HCEC 1CT (cell line): ENCODE data around the gene MYCBPAP.
A peak's percentile ranks its signal among the peaks of the same experiment; 100 is the strongest.

ENCODE experiments used
- DNase-seq: peaks from one replicate; pipeline ENCODE4 v3.0.0-alpha.2; 2017

The MYCBPAP gene

DNA sequence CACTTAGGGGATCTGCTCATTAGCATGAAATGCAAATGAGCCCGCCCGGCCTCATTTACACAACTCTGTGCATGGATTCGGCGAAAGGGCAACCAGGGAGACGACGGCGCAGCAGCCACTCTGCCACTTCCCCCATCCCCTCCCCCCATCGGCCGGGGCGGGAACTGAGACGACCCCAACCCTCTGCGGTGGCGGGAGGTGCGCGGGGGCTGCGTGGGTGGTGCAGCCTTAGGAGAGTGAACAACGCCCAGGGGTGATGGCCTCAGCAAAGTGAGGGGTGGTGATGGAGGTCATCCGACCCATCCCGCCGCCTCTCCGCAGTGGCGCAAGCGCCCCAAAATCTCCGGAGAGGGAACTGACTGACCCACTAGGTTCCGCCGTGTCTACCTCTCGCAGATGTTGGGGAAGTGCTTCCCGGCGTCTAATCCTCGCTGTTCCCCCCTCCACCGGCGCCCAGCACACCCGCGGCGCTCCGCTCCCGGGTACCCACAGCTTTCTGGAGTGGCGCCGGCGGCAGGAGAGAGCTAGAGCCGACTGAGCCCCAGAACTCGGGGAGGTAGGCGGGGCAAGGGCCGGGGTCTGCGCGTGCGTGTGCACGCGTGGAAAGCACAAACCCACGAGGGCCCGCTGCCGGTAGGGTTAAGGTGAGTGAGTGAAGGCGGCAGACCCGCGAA, 50.8 kb downstream of the MYCBPAP start:
- no peak for DNase-seq

DNA sequence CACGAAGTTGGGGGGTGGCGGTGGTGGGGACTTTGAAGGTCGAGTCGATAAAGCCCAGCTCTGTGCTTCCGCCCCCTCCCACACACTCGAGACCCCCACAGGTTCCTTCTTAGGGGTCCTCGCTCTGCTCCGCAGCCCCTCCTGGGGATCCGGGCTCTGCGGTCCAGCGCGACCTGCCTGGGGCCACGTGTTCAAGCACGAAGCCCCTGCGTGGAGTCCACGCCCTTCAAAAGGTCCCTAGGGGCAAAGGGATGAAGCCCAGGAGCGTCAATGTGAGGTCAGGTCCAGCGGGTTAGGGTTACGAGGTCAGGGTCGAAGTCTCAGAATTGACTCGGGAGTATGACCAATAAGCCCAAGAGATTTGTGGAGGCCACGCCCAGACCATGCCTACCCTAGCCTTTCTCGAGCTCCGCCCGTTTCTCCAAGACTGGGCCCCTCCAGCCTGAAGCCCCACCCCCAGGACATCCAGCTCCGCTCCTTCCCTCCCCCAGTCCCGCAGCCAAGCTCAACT, 51.5 kb downstream of the MYCBPAP start:
- peak; percentile 55 for DNase-seq

DNA sequence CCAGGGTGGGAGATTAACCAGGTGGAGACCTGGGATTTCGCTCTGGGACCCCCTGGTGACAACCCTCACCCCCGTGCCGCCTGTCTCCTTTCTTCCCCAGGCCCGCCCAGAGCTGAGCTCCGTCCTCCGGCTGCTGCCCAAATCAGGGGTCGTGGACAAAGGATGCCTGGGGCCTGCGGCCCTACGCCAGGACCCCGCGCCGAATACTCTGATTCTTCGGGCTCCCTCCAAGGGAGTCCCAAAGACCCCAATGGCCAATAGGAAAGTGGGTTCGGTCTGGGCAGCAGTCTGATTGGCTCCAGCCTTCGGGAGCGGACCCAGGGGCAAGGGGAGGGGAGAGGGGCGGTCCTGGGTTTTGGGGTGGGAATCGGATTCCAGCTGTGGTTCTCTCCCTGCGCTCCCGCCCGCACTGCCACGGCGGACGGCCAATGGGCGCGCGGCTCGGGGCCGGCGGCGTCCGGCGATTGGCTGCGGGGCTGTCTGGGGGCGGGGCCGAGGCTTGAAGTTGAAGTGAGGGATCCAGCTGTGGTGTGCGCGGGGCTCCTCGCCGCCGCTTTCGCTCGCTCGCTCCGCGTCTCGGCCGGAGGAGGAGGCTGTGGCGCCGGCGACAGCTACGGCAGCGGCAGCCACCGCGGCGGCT, 52.1 kb downstream of the MYCBPAP start, which contains the start of gene CACNA1G:
CACNA1G (plus strand) TSS at position 531 of the 640 bp plus-strand sequence. CDS start 745 bp downstream, outside the sequence.
- peak; percentile 92 for DNase-seq

DNA sequence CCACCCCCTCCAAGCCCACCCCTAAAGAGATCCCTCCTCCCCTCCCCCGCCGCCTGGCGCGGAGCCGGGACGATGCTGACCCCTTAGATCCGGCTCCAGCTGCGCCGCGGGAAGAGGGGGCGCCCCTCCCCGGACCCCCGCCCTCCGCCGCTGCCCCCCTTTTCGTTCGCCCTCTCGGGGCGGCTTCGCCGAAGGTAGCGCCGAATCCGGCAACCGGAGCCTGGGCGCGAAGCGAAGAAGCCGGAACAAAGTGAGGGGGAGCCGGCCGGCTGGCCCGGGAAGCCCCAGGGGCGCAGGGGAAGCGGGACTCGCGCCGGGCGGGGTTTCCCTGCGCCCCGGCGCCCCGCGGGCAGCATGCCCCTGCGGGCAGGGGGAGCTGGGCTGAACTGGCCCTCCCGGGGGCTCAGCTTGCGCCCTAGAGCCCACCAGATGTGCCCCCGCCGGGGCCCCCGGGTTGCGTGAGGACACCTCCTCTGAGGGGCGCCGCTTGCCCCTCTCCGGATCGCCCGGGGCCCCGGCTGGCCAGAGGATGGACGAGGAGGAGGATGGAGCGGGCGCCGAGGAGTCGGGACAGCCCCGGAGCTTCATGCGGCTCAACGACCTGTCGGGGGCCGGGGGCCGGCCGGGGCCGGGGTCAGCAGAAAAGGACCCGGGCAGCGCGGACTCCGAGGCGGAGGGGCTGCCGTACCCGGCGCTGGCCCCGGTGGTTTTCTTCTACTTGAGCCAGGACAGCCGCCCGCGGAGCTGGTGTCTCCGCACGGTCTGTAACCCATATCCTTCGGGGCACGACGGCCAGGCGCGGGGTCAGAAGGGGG, 52.9 kb downstream of the MYCBPAP start:
- no peak for DNase-seq

DNA sequence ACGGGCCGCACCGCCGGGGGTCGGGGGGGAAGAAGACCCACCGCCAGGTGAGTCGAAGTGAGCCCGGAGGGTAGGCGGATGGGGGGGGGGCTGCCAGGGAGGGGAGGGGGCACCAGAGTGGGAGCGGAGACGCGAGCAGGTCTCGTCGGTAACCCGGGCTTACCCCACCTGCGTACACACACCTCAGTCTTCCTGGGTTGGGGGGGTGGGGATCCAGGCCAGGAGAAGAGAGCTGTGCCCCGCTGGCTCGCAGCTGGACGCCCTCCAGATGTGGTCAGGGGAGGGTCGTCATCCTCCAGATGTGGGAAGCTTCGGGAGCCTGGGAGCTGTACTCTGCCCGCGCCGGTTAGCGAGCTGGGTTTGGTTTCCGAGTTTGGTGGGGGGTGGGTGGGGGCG, 53.5 kb downstream of the MYCBPAP start:
- DNase-seq, result no peak

DNA sequence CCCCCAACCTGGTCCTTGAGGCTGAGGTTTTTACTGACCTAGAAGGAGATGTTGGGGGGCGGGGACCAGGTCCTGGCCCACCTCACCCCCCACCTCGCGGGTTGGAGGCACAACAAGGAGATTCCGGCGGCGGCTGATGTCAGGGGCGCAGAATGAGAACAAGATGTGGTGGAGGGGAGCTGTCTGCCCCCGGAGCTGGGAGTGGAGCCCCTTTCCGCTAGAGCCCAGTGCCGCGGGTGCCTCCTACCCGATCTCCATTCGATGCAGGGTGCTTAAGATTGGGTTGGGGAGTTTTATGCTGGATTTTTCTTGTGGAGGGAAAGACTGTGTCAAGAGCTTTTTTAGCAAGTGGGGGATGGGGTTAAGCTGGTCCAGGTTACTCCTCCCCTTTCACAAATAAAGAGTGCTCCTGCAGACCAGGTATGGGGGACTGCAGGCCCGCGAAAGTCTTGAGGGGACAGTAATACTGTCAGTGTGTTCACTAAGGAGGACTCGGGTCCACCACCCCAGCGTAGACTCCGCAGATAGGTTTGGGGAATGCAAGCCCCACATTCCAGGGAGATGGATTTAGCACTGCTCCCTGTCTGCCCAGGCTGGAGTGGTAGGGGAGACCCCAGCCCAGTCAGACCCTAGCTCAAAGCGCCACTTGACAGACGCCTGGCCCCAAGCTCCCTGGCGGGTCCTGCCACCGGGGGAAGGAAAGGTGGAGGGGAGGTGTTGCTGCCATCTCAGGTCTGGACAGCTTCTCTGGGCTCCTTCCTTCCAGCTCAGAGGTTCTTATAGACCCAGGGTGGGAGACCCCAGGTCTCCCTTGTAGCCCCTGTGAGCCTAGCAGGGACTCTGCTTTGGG, 54.2 kb downstream of the MYCBPAP start:
- DNase-seq, result no peak

DNA sequence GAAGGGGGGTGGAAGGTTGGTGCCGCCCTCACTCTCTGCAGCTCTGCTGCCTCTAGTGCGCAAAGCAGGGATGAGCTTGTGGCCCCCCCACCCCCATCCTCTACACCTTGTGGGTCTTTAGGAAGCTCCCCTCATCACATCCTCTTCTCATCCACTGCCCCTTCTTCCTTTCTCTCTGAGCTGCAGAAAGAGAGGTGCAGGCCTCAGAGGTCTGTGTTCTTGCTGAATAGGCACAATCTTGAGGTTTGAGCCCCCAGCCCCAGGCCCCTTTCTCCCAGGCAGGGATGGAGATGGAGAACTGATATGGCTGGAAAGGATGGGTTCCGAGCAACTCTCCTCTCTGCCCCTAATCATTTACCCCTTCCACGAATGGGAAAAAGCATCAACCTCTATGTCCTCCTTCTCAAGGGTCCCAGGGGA, 54.9 kb downstream of the MYCBPAP start:
- DNase-seq, result no peak

DNA sequence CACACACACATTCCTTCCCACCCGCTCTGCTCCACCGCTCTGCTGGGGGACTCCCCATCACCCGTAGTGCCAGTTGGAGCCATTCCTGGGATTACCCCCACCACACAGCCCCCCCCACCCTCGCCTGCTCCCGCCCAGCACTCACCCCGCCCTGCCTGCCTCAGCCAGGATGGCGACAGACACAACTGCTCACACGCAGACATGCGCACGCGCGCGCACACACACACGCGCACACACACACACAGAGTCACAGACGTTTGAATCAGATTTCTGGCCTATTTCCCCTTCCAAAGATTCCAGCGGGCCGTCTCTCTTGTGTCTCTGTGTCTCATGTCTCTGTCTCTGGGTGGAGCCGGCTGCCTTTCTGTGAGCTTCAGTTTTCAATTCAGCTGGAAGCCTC, 56.7 kb downstream of the MYCBPAP start:
- peak; percentile 56 for DNase-seq

DNA sequence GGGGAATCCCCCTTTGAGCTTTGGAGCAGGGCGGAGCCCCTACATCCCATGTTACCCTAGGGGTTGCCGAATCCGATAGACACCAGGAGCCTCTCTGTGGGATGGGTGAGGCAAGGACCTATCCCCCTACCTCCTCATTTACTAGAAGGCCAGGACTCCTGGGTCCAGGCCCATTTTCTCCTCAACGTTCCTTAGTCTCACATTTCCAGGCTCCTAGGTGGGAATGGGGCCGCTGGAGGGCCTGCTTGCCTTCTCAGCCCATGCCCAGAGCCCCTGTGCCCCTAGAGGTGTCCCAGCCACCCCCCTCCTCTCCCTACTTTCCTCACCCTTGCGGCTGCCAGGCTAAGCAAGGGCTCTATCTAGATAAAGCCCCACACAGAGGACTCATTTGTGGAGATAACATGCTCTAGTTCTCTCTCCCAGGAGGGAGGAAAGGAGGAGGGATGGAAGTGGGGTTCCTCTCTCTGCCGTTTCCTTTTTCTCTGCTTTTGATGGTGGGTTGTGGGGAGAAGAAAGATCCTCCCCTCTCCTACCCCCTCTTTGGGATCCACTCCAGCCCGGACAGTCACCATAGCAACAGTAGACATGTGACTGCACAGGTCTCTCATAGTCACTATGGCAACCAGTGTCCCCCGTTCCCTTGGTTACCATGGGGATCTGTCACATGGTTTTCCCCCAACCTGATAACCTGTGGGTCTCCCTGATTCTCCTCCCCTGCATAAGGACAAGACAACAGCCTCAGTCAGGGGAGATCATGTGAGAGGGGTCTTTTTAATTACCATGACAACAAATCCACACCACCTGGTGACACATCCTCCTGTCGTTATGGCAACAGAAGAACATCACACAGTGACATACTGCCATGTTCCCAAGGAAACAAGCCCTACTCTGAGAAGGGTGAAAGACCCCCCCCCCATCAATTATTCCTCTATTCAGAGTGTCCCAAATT, 57.4 kb downstream of the MYCBPAP start:
- no peak for DNase-seq

DNA sequence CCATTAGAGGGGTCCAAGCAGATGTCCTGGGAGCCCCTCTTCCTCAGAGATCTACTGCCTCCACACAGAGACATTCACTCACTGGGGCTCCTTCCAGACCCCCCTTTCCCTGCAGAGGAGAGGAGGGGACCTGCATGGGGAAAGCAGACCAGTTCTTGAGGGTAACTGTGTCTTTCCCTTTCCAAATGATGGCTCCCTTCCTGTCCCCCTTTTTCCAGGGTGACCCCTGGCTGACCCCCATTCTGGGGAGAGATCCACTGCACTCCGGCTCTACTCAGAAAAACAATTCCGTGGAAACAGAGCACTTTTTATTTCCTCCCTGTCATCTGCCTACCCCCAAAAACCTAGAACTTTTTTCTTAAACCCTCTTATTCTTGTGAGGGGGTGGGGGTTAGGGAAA, 58.6 kb downstream of the MYCBPAP start:
- DNase-seq, result no peak

DNA sequence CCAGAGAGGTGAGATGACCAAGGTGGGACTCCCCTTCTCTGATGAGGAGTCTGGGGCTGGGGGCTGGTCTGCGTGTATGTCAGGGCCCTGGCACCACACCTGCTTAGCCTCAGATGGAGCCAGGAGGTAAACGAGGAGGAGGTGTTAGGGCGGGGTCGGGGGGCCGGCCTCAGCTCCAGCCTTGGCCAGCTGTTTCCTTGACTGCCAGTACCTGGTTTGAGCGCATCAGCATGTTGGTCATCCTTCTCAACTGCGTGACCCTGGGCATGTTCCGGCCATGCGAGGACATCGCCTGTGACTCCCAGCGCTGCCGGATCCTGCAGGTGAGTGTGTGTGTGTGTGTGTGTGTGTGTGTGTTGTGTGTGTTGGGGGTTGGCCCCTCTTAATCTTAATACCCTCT, 60.4 kb downstream of the MYCBPAP start:
- DNase-seq, result no peak

DNA sequence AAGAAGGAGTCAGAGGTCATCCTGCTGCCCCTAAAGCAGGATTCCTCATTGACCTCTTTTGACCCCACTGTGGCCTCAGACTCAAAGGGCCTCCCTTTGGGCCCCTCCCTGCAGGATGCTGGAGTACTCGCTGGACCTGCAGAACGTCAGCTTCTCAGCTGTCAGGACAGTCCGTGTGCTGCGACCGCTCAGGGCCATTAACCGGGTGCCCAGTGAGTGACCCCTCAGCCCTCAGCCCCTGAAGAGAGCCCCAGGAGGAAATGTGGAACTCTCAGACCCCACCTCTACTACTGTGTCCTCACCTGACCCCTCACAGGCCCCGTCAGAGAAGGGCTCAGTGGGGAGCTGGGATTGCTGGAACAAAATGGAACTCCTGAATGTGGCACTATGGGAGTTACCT, 61.4 kb downstream of the MYCBPAP start:
- DNase-seq, result no peak

DNA sequence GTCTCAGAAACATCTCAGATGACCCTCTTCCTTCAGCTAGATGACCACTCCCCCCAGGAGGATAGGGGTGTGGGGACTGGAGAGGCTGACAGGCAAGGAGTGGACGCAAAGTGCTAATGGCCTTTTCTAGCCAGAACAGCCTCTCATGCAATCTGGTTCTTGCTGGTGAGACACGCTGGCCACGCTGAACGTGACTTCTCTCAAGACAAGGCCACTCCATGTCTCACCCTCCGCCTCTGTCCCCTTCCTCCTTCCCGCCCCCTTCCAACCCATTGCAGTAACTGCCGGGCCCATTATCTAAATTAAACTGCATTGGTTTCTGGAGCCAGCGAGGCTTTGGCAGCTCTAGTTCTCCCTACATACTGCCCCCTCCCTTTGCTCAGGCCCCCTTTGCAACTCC, 61.8 kb downstream of the MYCBPAP start:
- no peak for DNase-seq

DNA sequence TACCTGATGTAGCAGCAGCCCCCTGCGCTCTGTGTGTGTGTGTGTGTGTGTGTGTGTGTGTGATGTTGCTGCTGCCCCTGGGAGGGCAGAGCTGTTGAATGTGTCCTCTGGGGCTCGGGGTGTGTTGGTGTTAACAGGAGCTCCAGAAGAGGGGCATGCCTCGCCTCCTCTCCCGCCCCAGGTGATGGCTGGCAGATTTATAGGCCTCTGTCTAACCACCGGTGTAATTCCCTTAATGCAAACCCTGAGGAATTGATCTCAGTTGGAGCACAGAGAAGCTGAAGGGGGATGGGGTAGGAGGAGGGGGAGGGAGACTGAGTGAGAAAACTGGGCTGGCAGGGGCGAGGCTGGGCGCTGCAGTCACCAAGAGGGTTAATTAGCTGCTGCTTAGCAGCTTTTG, 62.3 kb downstream of the MYCBPAP start:
- DNase-seq, result no peak

DNA sequence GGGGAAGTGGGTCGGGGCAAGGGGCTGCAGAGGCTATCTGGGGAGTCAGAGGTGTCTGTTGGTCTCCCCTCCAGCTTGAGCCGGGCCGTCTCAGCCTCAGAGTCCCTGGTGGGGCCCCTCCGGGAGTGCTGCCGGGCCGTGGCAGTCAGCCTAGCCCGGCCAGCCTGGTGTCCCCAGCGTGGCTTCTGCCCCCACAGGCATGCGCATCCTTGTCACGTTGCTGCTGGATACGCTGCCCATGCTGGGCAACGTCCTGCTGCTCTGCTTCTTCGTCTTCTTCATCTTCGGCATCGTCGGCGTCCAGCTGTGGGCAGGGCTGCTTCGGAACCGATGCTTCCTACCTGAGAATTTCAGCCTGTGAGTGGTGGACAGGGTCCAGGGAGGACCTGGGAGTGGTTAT, 63.4 kb downstream of the MYCBPAP start:
- no peak for DNase-seq

DNA sequence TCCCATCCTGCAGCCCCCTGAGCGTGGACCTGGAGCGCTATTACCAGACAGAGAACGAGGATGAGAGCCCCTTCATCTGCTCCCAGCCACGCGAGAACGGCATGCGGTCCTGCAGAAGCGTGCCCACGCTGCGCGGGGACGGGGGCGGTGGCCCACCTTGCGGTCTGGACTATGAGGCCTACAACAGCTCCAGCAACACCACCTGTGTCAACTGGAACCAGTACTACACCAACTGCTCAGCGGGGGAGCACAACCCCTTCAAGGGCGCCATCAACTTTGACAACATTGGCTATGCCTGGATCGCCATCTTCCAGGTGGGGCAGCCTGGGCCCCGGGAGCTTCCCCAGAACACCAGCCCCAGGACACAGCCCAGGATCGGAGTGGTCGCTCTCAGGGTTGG, 64.3 kb downstream of the MYCBPAP start:
- DNase-seq, result no peak

DNA sequence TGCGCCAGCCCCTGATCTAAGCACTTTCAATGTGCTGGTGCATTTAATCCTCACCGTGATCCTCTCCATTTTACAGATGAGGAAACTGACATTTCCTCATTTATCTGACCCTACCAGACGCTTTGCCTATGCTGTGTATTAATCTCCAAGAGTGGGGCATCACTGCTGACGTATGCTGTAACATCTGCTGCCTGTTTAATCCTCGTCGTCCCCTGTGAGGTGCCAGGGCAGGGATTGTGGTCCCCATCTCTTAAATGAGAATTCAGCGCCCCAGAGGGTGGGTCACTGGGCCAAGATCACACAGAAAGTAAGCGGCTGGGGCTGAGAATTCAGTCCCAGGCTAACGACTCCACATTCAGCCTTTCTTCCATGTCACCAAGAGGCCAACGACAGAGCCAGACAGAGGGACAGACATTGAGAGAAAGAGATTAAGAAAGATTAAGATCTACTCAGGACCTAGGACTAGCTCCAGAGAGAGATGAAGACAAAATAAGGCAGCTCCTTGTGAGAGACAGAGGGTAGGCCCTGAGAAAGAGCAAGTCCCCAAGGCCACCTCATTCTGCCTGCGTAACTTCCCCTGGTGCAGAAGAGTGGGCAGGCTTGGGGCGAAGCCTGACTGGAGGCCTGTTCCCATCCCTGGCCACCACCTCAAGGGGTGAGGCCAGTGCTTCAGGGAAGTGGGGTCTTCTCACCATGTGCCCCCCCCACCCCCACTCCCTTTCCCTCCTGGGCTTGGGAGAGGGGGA, 65.8 kb downstream of the MYCBPAP start:
- no peak for DNase-seq

DNA sequence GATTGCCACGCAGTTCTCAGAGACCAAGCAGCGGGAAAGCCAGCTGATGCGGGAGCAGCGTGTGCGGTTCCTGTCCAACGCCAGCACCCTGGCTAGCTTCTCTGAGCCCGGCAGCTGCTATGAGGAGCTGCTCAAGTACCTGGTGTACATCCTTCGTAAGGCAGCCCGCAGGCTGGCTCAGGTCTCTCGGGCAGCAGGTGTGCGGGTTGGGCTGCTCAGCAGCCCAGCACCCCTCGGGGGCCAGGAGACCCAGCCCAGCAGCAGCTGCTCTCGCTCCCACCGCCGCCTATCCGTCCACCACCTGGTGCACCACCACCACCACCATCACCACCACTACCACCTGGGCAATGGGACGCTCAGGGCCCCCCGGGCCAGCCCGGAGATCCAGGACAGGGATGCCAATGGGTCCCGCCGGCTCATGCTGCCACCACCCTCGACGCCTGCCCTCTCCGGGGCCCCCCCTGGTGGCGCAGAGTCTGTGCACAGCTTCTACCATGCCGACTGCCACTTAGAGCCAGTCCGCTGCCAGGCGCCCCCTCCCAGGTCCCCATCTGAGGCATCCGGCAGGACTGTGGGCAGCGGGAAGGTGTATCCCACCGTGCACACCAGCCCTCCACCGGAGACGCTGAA, 67.5 kb downstream of the MYCBPAP start:
- no peak for DNase-seq

DNA sequence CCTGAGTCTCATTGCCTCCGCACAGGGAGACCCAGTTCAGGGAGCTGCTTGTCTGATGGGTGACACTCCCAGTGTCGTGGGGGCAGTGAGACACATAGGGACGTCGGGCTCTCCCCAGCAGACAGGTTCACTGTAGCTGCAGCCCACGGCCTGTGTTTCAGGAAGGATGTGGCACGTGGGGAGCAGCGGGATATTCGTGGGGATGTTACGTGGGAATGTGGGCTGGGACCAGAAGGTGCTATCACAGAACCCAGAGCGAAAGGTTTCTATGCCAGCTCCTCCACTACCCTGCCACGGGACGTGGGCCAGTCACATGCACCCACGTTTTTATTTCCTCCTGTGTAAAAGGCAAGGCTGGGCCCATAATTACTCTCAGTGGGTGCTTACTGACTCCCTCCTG, 68.6 kb downstream of the MYCBPAP start:
- DNase-seq, result no peak

DNA sequence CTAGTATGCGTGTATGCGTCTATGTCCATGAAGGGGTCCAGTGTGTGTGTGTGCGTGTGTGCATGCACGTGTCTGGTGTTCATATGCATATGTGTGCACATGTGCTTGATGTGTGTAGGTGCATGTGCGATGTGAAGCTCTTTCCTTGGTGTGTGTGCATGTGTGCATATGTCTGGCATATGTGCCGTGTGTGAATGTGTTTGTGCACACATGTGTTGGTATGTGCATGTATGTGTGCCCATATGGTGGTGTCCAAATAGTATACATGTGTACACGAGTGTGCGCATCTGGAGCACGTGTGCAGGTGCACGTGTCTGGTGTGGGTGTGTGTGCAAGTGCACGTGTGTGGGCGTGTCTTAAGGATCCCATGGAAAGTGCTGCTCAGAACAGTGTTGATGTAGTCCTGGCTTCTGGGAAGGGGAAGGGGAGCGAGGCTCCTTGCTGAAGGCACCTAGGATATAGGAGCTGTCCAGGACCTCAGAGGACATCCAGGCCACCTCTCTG, 69.3 kb downstream of the MYCBPAP start:
- no peak for DNase-seq
